H1 (cell line): ENCODE data around the gene TIMM29. TPM values are rescaled to one million over a fixed set of nuclear protein-coding genes. Genes with fewer than 3 reads are reported as not detected.

Experiments
- BRCA1 ChIP-seq: IDR thresholded peaks from 2 replicates; pipeline ENCODE4 v1.6.1; 2012; ENCODE audit warnings: low read depth, low read length, improper control_type of control experiment
- CHD7 ChIP-seq: fragments of 300-600 bp; sonication (generic); IDR thresholded peaks from 2 replicates; pipeline ENCODE4 v1.7.1; 2012; ENCODE audit warnings: low read length, moderate library complexity, mild to moderate bottlenecking, inconsistent platforms; ENCODE audit not compliant: insufficient replicate concordance
- HDAC2 ChIP-seq, 2 experiments: fragments of 300-600 bp in 1 of 2; sonication (generic) in 1 of 2; IDR thresholded peaks; 2 replicates each; pipeline ENCODE4 v1.6.1; 2011 to 2012; ENCODE audit warnings: low read depth in 2 of 2, low read length in 2 of 2, mild to moderate bottlenecking in 2 of 2, moderate library complexity in 2 of 2, borderline replicate concordance in 1 of 2, inconsistent platforms in 1 of 2
- NANOG ChIP-seq: IDR thresholded peaks from 2 replicates; pipeline ENCODE4 v1.6.1; 2011; ENCODE audit warnings: low read length, low read depth, mild to moderate bottlenecking, inconsistent platforms; ENCODE audit not compliant: insufficient read depth, poor library complexity, severe bottlenecking
- TCF12 ChIP-seq: IDR thresholded peaks from 2 replicates; pipeline ENCODE4 v1.6.1; 2011; ENCODE audit warnings: low read depth, mild to moderate bottlenecking, low read length
- polyA plus RNA-seq, 7 experiments: library from polyadenylated mRNA; depleted of rRNA in 3 of 7; stranded (reverse) in 5 of 7; unstranded in 2 of 7; fragments of >200 nt in 5 of 7; fragments of 200-250 nt in 2 of 7; gene quantifications; 1 replicate in 5 of 7; 2 replicates in 1 of 7; 4 replicates in 1 of 7; pipeline versions ENCODE4 v1.2.1 to v1.2.3, GENCODE V29; 2011 to 2013; ENCODE audit warnings: missing spikeins in 2 of 7, mixed read lengths in 2 of 7
- total RNA-seq: library from RNA; stranded (reverse); fragmentation: NEBNext Ultra II Directional; extraction: Animal tissue kit (Norgen Biotek cat#: 25700); gene quantifications from 2 replicates; pipeline ENCODE4 v1.2.1, GENCODE V29; 2021

Gene TIMM29
- total and polyA plus RNA-seq, 2 of the 8 experiments (the other 6 are each of a cell fraction or from before 2014, with no cell fraction given), result 15.9 to 24.0 TPM

GRCh38 chr19:10888421-10888866, 40.2 kb upstream of the TIMM29 start (continued):
- TF ChIP-seq TCF12 (peak; percentile 78; the same call in 1 of the 2 replicates), NANOG (peak; percentile 23), CHD7 (peak; percentile 42), BRCA1 (no peak), HDAC2 (IDR thresholded peaks at IDR 0.05; ENCODE audit: borderline replicate concordance in 1 of 2, low read depth in 2 of 2, low read length in 2 of 2) (peak in 1 of 2 experiments; percentile 97; a peak in 1 of 4 replicates)
- TF ChIP-seq, all 59 proteins: peak for 8
